Lower leg skin (tissue), 3 donors: ENCODE results near the gene TTYH3.
"Not testable (repeated sequence)": the region's sequence is repeated elsewhere in the genome, so short reads cannot be mapped to it uniquely, and the experiment has no call there.

ENCODE experiments used
- CTCF ChIP-seq, 3 donors: fragments of 450-650 bp; IDR thresholded peaks; one replicate each; pipeline ENCODE4 v1.5.1; 2016; ENCODE audit warnings: antibody characterized with exemption in 3 of 3, mild to moderate bottlenecking in 3 of 3, moderate library complexity in 2 of 3
- POLR2A ChIP-seq, 2 donors: fragments of 450-650 bp; IDR thresholded peaks; one replicate each; pipeline ENCODE4 v1.6.1; 2016 to 2017; ENCODE audit warnings: antibody characterized with exemption in 2 of 2, mild to moderate bottlenecking in 1 of 2, moderate library complexity in 1 of 2

- not testable (repeated sequence) for TF ChIP-seq CTCF, POLR2A (IDR thresholded peaks at IDR 0.05)
These were observed 41.8 kb upstream of the TTYH3 start for GRCh38 chr7:2589941-2590340.
